Sigmoid colon (tissue), 7 donors: ENCODE measurements around the gene ADGRV1. TPM values are rescaled to one million over a fixed set of nuclear protein-coding genes. Genes with fewer than 3 reads are reported as not detected.

ENCODE experiments used
- DNase-seq: peaks from one replicate; pipeline ENCODE4 v3.0.0-alpha.2; 2019
- H3K27ac ChIP-seq, 4 donors: fragments of 200-600 bp; sonication (generic); one replicate each; pipeline ENCODE4 v1.5.1; 2016 to 2019; ENCODE audit warnings: mild to moderate bottlenecking in 1 of 4
- H3K27me3 ChIP-seq, 3 donors: fragments of 200-600 bp; sonication (generic); one replicate each; pipeline ENCODE4 v1.5.1; 2019; ENCODE audit warnings: mild to moderate bottlenecking in 1 of 3
- H3K36me3 ChIP-seq, 4 donors: fragments of 200-600 bp; sonication (generic); one replicate each; pipeline ENCODE4 v1.5.1; 2016 to 2019
- H3K4me1 ChIP-seq, 4 donors: fragments of 200-600 bp; sonication (generic); one replicate each; pipeline ENCODE4 v1.5.1; 2017 to 2019
- H3K4me3 ChIP-seq, 4 donors: fragments of 200-600 bp; sonication (generic); one replicate each; pipeline ENCODE4 v1.5.1; 2017 to 2019; ENCODE audit warnings: mild to moderate bottlenecking in 2 of 4, moderate library complexity in 1 of 4
- H3K9me3 ChIP-seq, 4 donors: fragments of 200-600 bp in 3 of 4; sonication (generic) in 3 of 4; one replicate each; pipeline versions ENCODE4 v1.5.1 to v1.6.1; 2013 to 2019
- CTCF ChIP-seq, 4 experiments: fragments of 450-650 bp in 3 of 4; fragments of 200-600 bp in 1 of 4; IDR thresholded peaks; one replicate each; pipeline ENCODE4 v1.5.1; 2016 to 2019; ENCODE audit warnings: antibody characterized with exemption in 4 of 4, mild to moderate bottlenecking in 3 of 4, moderate library complexity in 2 of 4
- EP300 ChIP-seq, 4 donors: sonication (generic); formaldehyde crosslinking; IDR thresholded peaks; one replicate each; pipeline ENCODE4 v1.6.1; 2017; ENCODE audit warnings: antibody characterized with exemption in 4 of 4
- POLR2A ChIP-seq, 2 donors: fragments of 450-650 bp; IDR thresholded peaks; one replicate each; pipeline ENCODE4 v1.6.1; 2016; ENCODE audit warnings: antibody characterized with exemption in 2 of 2, mild to moderate bottlenecking in 2 of 2, moderate library complexity in 2 of 2
- POLR2AphosphoS5 ChIP-seq, 4 donors: sonication (generic); formaldehyde crosslinking; IDR thresholded peaks; one replicate each; pipeline ENCODE4 v1.6.1; 2017; ENCODE audit warnings: antibody characterized with exemption in 4 of 4
- WGBS, 2 donors: extraction: QIAGEN DNeasy Blood & Tissue Kit; methylation state at CpG; one replicate each; pipeline ENCODE4 v1.1.7; 2013; 5-methylcytosine and 5-hydroxymethylcytosine counted together
- intact Hi-C: fragments of 100-400 bp; cut with DNase I; formaldehyde crosslinking; loops from one replicate; pipeline ENCODE4 v1.15.1; 2023
- polyA plus RNA-seq, 3 donors: library from polyadenylated mRNA; stranded (reverse); fragments of 200-250 nt; gene quantifications; one replicate each; pipeline ENCODE4 v1.2.3, GENCODE V29; 2013
- total RNA-seq, 4 donors: library from RNA; depleted of rRNA; stranded (reverse); fragments of >200 nt; gene quantifications; one replicate each; pipeline ENCODE4 v1.1.0, GENCODE V29; 2016
- donor health status: healthy with polysubstance abuse.
- donor health status: Bipolar disorder and iron deficiency.
- donor health status: healthy.

ADGRV1 gene
- total and polyA plus RNA-seq, 7 donors = 0.54 to 2.1 (median 0.74) TPM; not detected in 1

GRCh38 chr5:90885180-90885868 lies 326.7 kb downstream of the ADGRV1 start:
- Histone ChIP-seq H3K27ac (no peak overlapping the region), H3K9me3 (no peaks in the 10 kb centered on the region), H3K27me3 (no peaks in the 10 kb centered on the region), H3K4me1 (no peaks in the 10 kb centered on the region), H3K36me3 (no peaks in the 10 kb centered on the region), H3K4me3 (no peak overlapping the region)
- DNase-seq = no peak
- whole genome bisulfite sequencing, 2 donors = 70 to 72% methylated on average over 1 of the region's 1 CpG
- TF ChIP-seq CTCF (IDR thresholded peaks at IDR 0.05) (no peak), POLR2A (IDR thresholded peaks at IDR 0.05) (no peak), EP300 (IDR thresholded peaks at IDR 0.05) (no peak), POLR2AphosphoS5 (IDR thresholded peaks at IDR 0.05) (no peak)
- intact Hi-C loops = no loop called here

DNA sequence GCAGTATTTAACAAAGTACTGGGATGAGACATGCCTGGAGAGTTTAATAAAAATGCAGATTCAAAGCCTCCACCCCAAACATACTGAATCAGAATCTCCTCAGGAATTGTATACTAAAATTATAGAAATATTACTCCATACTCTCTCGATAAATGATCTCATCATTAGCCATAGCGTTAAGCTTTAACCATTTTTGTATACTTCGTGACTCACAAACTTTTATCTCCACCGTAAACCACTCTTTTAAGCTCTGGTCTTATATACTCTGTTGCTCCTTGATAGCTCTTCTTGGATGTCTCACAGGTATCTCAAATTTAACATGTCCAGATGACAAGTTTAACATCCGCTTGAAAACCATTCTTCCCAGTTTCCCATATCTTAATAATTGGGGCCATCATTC lies 327.8 kb downstream of the ADGRV1 start:
- Histone ChIP-seq H3K27ac (no peak overlapping the region), H3K9me3 (no peaks in the 10 kb centered on the region), H3K4me3 (no peak overlapping the region), H3K36me3 (no peaks in the 10 kb centered on the region), H3K27me3 (no peaks in the 10 kb centered on the region), H3K4me1 (no peaks in the 10 kb centered on the region)
- 96 to 97% methylated on average over 5 of the region's 5 CpGs for WGBS, 2 donors
- intact Hi-C loops = no loop called here
- TF ChIP-seq POLR2A (IDR thresholded peaks at IDR 0.05) = no peak
- no peak for TF ChIP-seq POLR2AphosphoS5 (IDR thresholded peaks at IDR 0.05)
- TF ChIP-seq EP300 (IDR thresholded peaks at IDR 0.05) = no peak
- no peak for TF ChIP-seq CTCF (IDR thresholded peaks at IDR 0.05)
- no peak for DNase-seq

DNA sequence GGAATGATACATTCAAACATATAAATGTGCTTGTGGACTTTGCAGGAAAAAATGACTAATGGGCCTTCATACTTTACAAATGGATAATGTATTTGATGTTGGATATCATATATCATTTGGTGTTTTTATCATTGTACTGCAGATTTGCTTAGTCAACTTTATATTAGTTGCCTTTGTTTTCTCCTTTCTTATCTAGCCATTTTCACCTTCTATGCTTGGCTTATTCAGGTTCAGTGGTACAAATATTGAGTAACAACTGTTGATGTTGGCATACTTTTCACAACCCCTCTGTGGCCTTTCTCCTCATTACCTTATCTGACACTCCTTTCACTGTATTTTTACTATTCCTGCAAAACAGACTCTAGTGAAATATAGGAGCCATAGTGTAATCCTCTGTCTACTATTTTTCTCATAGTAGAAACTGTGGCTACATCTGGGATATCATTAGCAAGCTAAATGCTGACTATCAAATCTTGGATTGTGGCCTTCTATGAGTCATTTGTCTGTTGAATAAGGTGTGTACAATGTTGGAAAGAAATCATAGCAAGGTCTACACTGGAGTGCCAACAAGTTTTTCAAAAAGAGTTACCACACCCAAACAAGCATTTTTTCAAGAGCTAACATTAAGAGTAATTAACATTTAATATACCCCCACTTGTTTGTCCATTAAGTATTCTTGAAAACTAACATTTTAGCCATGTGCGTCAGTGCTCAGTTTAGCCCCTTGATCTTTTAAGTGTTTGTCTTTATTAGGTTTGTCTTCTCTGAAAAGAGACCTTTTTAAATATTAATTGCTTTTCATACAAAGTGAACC lies 330.1 kb downstream of the ADGRV1 start:
- H3K36me3 ChIP-seq = no peaks in the 10 kb centered on the region
- no peaks in the 10 kb centered on the region for H3K4me1 ChIP-seq
- no peaks in the 10 kb centered on the region for H3K27me3 ChIP-seq
- DNase-seq = no peak
- no peaks in the 10 kb centered on the region for H3K9me3 ChIP-seq
- H3K4me3 ChIP-seq = no peak overlapping the region
- 83 to 95% methylated on average over 1 of the region's 1 CpG for WGBS, 2 donors
- intact Hi-C loops = no loop called here
- H3K27ac ChIP-seq = no peak overlapping the region
- TF ChIP-seq CTCF (IDR thresholded peaks at IDR 0.05) (no peak), POLR2A (IDR thresholded peaks at IDR 0.05) (no peak), EP300 (IDR thresholded peaks at IDR 0.05) (no peak), POLR2AphosphoS5 (IDR thresholded peaks at IDR 0.05) (no peak)

DNA sequence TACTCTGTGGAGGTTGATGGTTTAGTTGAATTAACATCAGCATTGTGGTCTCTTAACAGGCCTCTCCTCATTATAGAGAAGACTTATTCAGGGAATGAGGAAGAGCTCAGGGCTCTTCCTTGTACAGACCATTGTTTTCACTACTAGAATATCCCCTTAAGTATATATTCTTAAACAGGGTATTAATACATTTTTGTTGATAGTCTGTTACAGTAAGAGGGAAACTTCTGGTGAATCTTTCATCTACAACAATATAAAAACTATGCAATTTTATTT lies 330.7 kb downstream of the ADGRV1 start:
- Histone ChIP-seq H3K4me3 (no peak overlapping the region), H3K27me3 (no peaks in the 10 kb centered on the region), H3K27ac (no peak overlapping the region), H3K36me3 (no peaks in the 10 kb centered on the region), H3K9me3 (no peaks in the 10 kb centered on the region), H3K4me1 (no peaks in the 10 kb centered on the region)
- TF ChIP-seq POLR2AphosphoS5 (IDR thresholded peaks at IDR 0.05) = no peak
- TF ChIP-seq EP300 (IDR thresholded peaks at IDR 0.05) = no peak
- TF ChIP-seq POLR2A (IDR thresholded peaks at IDR 0.05) = no peak
- TF ChIP-seq CTCF (IDR thresholded peaks at IDR 0.05) = no peak
- no peak for DNase-seq
- intact Hi-C loops = no loop called here
